ENCODE results near the gene ADAM33.
A peak's percentile ranks its signal among the peaks of the same experiment; 100 is the strongest.

ADAM33 gene

GRCh38 chr20:3633913-3634478, 47.8 kb downstream of the ADAM33 start:
- no peak for DNase-seq (ENCODE audit: low read depth in 2 of 2)
- TF ChIP-seq CTCF (IDR thresholded peaks at IDR 0.05; ENCODE audit: low read depth, low read length) = no peak
- no peak overlapping the region for H3K4me3 ChIP-seq (replicated peaks in 1 of 2; ENCODE audit: low read depth in 2 of 2, low read length in 2 of 2)

- TF ChIP-seq CTCF (IDR thresholded peaks at IDR 0.05; ENCODE audit: low read depth, low read length) = peak; percentile 2
- no peak overlapping the region for H3K4me3 ChIP-seq (replicated peaks in 1 of 2; ENCODE audit: low read depth in 2 of 2, low read length in 2 of 2)
- DNase-seq (ENCODE audit: low read depth in 2 of 2) = no peak
Measured at GRCh38 chr20:3632311-3633004, 49.4 kb downstream of the ADAM33 start.

GRCh38 chr20:3631534-3631933, 50.3 kb downstream of the ADAM33 start:
- no peak for DNase-seq (ENCODE audit: low read depth in 2 of 2)
- no peak for TF ChIP-seq CTCF (IDR thresholded peaks at IDR 0.05; ENCODE audit: low read depth, low read length)
- H3K4me3 ChIP-seq (replicated peaks in 1 of 2; ENCODE audit: low read depth in 2 of 2, low read length in 2 of 2) = no peak overlapping the region

GRCh38 chr20:3630429-3630828, 51.4 kb downstream of the ADAM33 start:
- no peak for TF ChIP-seq CTCF (IDR thresholded peaks at IDR 0.05; ENCODE audit: low read depth, low read length)
- no peak overlapping the region for H3K4me3 ChIP-seq (replicated peaks in 1 of 2; ENCODE audit: low read depth in 2 of 2, low read length in 2 of 2)
- DNase-seq (ENCODE audit: low read depth in 2 of 2) = no peak

GRCh38 chr20:3629893-3630292, 51.9 kb downstream of the ADAM33 start:
- no peak overlapping the region for H3K4me3 ChIP-seq (replicated peaks in 1 of 2; ENCODE audit: low read depth in 2 of 2, low read length in 2 of 2)
- no peak for DNase-seq (ENCODE audit: low read depth in 2 of 2)
- no peak for TF ChIP-seq CTCF (IDR thresholded peaks at IDR 0.05; ENCODE audit: low read depth, low read length)

- H3K4me3 ChIP-seq (replicated peaks in 1 of 2; ENCODE audit: low read depth in 2 of 2, low read length in 2 of 2) = no peak overlapping the region
- no peak for DNase-seq (ENCODE audit: low read depth in 2 of 2)
- TF ChIP-seq CTCF (IDR thresholded peaks at IDR 0.05; ENCODE audit: low read depth, low read length) = no peak
Measured at GRCh38 chr20:3628502-3629314, 53.1 kb downstream of the ADAM33 start.
